RWPE2 (cell line): Measurements from ENCODE around the gene RAB35.

Experiments
- ATAC-seq: fragments of 200-7000 bp; cut with Tn5 transposase; 3 replicates; pipeline ENCODE4 v1.9.1; 2021; ENCODE audit warnings: low read depth
- DNase-seq: peaks from one replicate; pipeline ENCODE4 v3.0.0-alpha.2; 2020; ENCODE audit warnings: low spot score
- H3K27ac ChIP-seq: fragments of 450-650 bp; 2 replicates; pipeline ENCODE4 v1.5.1; 2017; ENCODE audit warnings: mild to moderate bottlenecking; ENCODE audit not compliant: poor library complexity, severe bottlenecking
- H3K27me3 ChIP-seq: fragments of 250-450 bp; sonication (Bioruptor Pico); 2 replicates; pipeline ENCODE4 v1.5.1; 2021; ENCODE audit warnings: mild to moderate bottlenecking, moderate library complexity; ENCODE audit not compliant: insufficient read depth, poor library complexity, severe bottlenecking
- H3K36me3 ChIP-seq: fragments of 250-450 bp; sonication (Bioruptor Pico); 2 replicates; pipeline ENCODE4 v1.5.1; 2020; ENCODE audit warnings: low read depth, mild to moderate bottlenecking, moderate library complexity
- H3K4me1 ChIP-seq: fragments of 250-450 bp; sonication (Bioruptor Pico); 2 replicates; pipeline ENCODE4 v1.5.1; 2021; ENCODE audit warnings: mild to moderate bottlenecking, moderate library complexity; ENCODE audit not compliant: insufficient read depth, poor library complexity, severe bottlenecking
- H3K4me3 ChIP-seq: fragments of 250-450 bp; sonication (Bioruptor Pico); 2 replicates; pipeline ENCODE4 v1.5.1; 2021; ENCODE audit warnings: mild to moderate bottlenecking, moderate library complexity; ENCODE audit not compliant: severe bottlenecking
- H3K9me3 ChIP-seq: fragments of 250-450 bp; sonication (Bioruptor Pico); 2 replicates; pipeline ENCODE4 v1.5.1; 2021; ENCODE audit warnings: mild to moderate bottlenecking, moderate library complexity; ENCODE audit not compliant: severe bottlenecking
- TF ChIP-seq, protein P1 (sequence below): fragments of 450-650 bp; IDR thresholded peaks from one replicate; pipeline ENCODE4 v1.5.1; 2017; ENCODE audit warnings: mild to moderate bottlenecking, moderate library complexity; ENCODE audit not compliant: poor library complexity, severe bottlenecking

Gene RAB35

DNA sequence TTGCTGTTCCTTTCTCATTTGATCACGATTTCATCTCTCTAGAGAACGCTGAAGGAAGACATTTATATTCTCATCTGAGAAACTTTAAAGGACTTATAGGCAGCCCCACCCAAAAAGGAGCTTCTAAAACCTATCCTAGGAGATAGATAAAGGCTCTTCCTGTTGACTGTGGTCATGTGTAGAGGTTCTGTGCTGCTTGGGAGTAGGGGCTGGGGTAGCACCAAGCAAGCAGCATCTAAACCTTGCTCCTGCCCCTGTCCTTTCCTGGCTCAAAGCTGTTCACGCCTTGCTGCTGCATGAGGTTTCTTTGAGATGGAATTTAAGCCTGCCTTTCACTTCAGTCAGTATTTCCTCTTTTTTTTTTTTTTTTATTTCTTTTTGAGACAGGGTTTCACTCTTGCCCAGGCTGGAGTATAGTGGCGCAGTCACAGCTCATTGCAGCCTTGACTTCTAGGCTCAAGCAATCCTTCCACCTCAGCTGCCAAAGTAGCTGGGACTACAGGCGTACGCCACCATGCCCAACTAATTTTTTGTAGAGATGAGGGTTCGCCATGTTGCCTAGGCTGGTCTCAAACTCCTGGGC lies 41.4 kb downstream of the RAB35 start:
- Histone ChIP-seq H3K9me3 (no peaks in the 10 kb centered on the region), H3K27me3 (no peaks in the 10 kb centered on the region), H3K27ac (no peak overlapping the region), H3K4me1 (peaks cover 14% of the 10 kb centered on the region), H3K36me3 (no peaks in the 10 kb centered on the region), H3K4me3 (no peak overlapping the region)
- TF ChIP-seq, protein P1, sequence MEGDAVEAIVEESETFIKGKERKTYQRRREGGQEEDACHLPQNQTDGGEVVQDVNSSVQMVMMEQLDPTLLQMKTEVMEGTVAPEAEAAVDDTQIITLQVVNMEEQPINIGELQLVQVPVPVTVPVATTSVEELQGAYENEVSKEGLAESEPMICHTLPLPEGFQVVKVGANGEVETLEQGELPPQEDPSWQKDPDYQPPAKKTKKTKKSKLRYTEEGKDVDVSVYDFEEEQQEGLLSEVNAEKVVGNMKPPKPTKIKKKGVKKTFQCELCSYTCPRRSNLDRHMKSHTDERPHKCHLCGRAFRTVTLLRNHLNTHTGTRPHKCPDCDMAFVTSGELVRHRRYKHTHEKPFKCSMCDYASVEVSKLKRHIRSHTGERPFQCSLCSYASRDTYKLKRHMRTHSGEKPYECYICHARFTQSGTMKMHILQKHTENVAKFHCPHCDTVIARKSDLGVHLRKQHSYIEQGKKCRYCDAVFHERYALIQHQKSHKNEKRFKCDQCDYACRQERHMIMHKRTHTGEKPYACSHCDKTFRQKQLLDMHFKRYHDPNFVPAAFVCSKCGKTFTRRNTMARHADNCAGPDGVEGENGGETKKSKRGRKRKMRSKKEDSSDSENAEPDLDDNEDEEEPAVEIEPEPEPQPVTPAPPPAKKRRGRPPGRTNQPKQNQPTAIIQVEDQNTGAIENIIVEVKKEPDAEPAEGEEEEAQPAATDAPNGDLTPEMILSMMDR: no peak
- DNase-seq (no peak), ATAC-seq (no peak)

GRCh38 chr12:120072472-120073249 lies 43.9 kb downstream of the RAB35 start:
- Histone ChIP-seq H3K9me3 (no peaks in the 10 kb centered on the region), H3K27me3 (no peaks in the 10 kb centered on the region), H3K4me1 (no peaks in the 10 kb centered on the region), H3K36me3 (no peaks in the 10 kb centered on the region), H3K4me3 (no peak overlapping the region), H3K27ac (no peak overlapping the region)
- DNase-seq (no peak), ATAC-seq (no peak)
- TF ChIP-seq, protein P1: no peak

GRCh38 chr12:120071493-120072020 lies 45.0 kb downstream of the RAB35 start:
- no peaks in the 10 kb centered on the region for H3K9me3 ChIP-seq
- H3K27ac ChIP-seq: no peak overlapping the region
- no peaks in the 10 kb centered on the region for H3K4me1 ChIP-seq
- DNase-seq: no peak
- no peaks in the 10 kb centered on the region for H3K36me3 ChIP-seq
- H3K27me3 ChIP-seq: no peaks in the 10 kb centered on the region
- TF ChIP-seq, protein P1: no peak
- no peak overlapping the region for H3K4me3 ChIP-seq
- ATAC-seq: no peak

- Histone ChIP-seq H3K27ac (no peak overlapping the region), H3K27me3 (no peaks in the 10 kb centered on the region), H3K36me3 (no peaks in the 10 kb centered on the region), H3K9me3 (no peaks in the 10 kb centered on the region), H3K4me3 (no peak overlapping the region), H3K4me1 (no peaks in the 10 kb centered on the region)
- ATAC-seq (no peak), DNase-seq (no peak)
- TF ChIP-seq, protein P1: no peak
These were observed 47.3 kb downstream of the RAB35 start for GRCh38 chr12:120069278-120069677.

DNA sequence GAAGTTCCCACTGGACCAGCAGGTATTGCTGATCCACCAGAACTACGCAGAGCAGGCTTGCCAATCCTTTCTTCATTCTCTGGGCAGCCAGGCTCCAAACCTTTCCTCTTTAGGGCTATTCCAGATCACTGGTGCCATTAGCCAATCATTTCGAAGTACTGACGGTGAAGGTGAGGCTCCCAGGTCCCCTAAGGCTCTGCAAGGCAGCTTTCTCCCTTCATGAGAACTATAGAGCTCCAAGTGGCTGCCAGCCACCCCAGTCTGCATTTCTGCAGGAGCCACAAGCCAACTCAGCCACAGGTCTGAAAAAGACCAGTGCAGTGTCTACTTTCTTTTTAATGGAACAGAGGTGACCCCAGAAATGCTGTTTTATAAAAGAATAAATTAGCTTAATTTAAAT lies 48.7 kb downstream of the RAB35 start:
- H3K27me3 ChIP-seq: no peaks in the 10 kb centered on the region
- H3K27ac ChIP-seq: no peak overlapping the region
- no peak for DNase-seq
- no peaks in the 10 kb centered on the region for H3K36me3 ChIP-seq
- no peaks in the 10 kb centered on the region for H3K9me3 ChIP-seq
- TF ChIP-seq, protein P1: no peak
- ATAC-seq: no peak
- no peak overlapping the region for H3K4me3 ChIP-seq
- no peaks in the 10 kb centered on the region for H3K4me1 ChIP-seq
